Umbilical cord (tissue), 1 donor: ENCODE measurements around the gene SMAD4. TPM values are rescaled to one million over a fixed set of nuclear protein-coding genes. Genes with fewer than 3 reads are reported as not detected.

Experiments
- total RNA-seq: library from RNA; depleted of rRNA; stranded (reverse); fragments of >200 nt; gene quantifications from one replicate; pipeline ENCODE4 v1.2.3, GENCODE V29; 2014; ENCODE audit warnings: low replicate concordance; ENCODE audit not compliant: insufficient read depth

The SMAD4 gene
- total RNA-seq, 1 donor from 2014 or later = 92.9 TPM

Other genes starting within 250 kb of the SMAD4 start
- gene MRO, start 210.2 kb upstream of the SMAD4 start, total RNA-seq = 1.9 TPM
- gene ME2, start 151.1 kb upstream of the SMAD4 start, total RNA-seq = 52.0 TPM
- 15.2 TPM for gene ELAC1, start 62.2 kb upstream of the SMAD4 start, total RNA-seq
- gene MEX3C, start 167.5 kb downstream of the SMAD4 start, total RNA-seq = 50.3 TPM